H1 (cell line): ENCODE measurements around the gene CCDC106.

ENCODE experiments used
- CEBPB ChIP-seq: IDR thresholded peaks from 2 replicates; pipeline ENCODE4 v1.6.1; 2012; ENCODE audit warnings: low read depth, low read length
- EZH2 ChIP-seq: fragments of 200-600 bp; sonication (generic); IDR thresholded peaks from 2 replicates; pipeline ENCODE4 v1.7.1; 2012; ENCODE audit warnings: low read depth, mild to moderate bottlenecking, moderate library complexity, low read length, inconsistent platforms; ENCODE audit not compliant: severe bottlenecking
- SP1 ChIP-seq: IDR thresholded peaks from 2 replicates; pipeline ENCODE4 v1.6.1; 2011; ENCODE audit warnings: low read depth, low read length
- TAF1 ChIP-seq: IDR thresholded peaks from 2 replicates; pipeline ENCODE4 v1.6.1; 2011; ENCODE audit warnings: mild to moderate bottlenecking, low read depth, low read length
- TBP ChIP-seq: IDR thresholded peaks from 2 replicates; pipeline ENCODE4 v1.6.1; 2011; ENCODE audit warnings: low read depth, low read length, improper control_type of control experiment

DNA sequence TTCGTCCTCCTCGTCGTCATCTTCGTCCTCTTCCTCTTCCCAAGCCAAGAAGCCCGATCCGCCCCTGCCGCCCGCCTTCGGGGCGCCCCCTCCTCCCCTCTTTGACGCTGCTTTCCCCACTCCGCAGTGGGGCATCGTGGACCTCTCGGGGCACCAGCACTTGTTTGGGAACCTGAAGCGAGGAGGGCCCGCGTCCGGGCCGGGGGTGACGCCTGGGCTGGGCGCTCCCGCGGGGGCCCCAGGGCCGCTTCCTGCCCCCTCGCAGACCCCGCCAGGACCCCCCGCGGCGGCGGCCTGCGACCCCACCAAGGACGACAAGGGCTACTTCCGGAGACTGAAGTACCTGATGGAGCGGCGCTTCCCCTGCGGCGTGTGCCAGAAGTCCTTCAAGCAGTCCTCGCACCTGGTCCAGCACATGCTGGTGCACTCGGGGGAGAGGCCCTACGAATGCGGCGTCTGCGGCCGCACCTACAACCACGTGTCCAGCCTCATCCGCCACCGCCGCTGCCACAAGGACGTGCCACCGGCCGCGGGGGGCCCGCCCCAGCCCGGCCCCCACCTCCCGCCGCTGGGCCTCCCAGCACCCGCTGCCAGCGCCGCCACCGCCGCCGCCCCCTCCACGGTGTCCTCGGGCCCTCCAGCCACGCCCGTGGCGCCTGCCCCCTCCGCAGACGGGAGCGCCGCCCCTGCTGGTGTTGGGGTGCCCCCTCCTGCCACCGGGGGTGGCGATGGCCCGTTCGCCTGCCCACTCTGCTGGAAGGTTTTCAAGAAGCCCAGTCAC, 33.9 kb upstream of the CCDC106 start:
- TF ChIP-seq TAF1 (no peak), SP1 (no peak), CEBPB (no peak), EZH2 (no peak), TBP (no peak)
